Umbilical cord (tissue), 2 donors: ENCODE measurements around the gene ZNF385A. TPM values are rescaled to one million over a fixed set of nuclear protein-coding genes. Genes with fewer than 3 reads are reported as not detected.

Experiments used
- DNase-seq: peaks from one replicate; pipeline ENCODE4 v3.0.0-alpha.2; 2015; ENCODE audit warnings: low spot score
- total RNA-seq: library from RNA; depleted of rRNA; stranded (reverse); fragments of >200 nt; gene quantifications from one replicate; pipeline ENCODE4 v1.2.3, GENCODE V29; 2014; ENCODE audit warnings: low replicate concordance; ENCODE audit not compliant: insufficient read depth

ZNF385A gene
- total RNA-seq, 1 donor from 2014 or later: 14.9 TPM

DNA sequence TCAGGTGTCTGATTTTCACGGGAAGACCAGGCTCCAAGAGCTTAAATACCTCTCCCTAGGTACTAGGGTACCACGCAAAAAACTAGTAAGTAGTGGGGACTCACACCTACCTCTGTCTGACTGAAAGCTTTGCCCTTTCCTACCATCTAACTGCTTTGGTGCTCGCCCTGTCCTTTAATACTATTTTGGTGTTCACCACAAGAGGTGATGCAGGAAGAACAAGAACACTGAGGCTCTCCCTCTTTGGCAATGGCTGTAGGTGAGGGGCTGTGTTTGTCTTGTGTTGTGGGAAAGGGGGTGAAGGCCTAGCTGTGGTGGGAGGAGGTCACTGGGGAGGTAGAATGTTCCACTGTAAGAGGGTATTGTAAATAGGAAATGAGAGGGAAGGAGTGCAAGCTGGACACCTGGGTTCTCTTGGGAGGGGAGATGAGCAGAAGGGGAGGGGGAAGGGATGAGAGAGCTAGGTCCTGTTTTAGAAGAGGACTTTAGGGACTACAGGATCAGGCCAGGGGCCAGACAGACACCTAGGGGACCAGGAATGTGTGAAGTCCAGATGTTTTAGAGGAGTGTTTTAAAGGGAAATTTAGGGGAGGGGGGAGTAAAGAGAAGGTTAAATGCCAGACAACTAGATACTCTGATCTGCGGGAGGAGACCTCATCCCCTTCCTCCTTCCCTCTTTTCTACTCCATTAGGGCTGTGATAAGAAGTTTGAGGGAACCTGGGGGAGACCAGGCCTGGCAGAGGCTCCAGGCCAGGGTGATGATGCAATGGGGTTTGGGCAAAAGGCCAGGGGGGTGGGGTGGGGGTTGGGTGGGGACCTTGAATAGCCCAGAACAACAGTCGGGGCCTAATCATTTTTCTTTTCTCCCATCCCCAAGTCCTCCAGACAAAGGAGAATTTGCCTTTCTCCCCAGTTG is 32.4 kb upstream of the ZNF385A start:
- DNase-seq: no peak

DNA sequence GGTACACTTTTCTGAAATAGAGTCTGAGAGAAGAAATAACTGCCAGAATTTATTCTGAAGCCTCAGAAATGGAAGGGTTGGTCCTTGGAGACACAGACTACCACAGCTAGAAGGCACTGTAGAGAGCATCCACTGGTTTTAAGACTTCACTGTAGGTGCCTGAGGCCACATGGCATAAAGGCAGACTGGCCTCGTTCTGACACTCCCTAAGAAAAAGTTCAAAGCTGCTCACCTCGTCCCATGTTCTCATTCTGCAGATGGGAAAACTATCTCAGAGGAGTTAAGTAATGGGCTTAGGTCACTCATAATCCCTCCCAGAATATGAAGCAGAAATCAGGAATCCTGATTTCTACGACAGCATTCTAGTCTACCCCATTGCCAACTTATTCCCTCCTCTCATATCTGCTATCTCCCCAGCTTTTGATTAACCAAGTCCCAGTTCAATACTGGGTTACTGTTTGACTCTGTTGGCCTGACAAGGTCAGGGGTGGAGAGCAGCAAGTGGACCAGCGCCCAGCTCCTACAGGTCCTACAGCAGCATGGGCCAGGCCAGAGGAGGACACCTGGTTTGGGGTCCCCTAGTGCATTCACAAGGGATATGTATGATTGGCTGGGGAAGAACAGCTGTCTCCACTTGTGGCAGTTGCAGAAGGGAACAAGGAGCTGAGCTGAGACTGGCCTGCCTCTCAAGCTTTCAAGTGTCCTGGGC is 30.8 kb upstream of the ZNF385A start:
- DNase-seq: no peak

DNA sequence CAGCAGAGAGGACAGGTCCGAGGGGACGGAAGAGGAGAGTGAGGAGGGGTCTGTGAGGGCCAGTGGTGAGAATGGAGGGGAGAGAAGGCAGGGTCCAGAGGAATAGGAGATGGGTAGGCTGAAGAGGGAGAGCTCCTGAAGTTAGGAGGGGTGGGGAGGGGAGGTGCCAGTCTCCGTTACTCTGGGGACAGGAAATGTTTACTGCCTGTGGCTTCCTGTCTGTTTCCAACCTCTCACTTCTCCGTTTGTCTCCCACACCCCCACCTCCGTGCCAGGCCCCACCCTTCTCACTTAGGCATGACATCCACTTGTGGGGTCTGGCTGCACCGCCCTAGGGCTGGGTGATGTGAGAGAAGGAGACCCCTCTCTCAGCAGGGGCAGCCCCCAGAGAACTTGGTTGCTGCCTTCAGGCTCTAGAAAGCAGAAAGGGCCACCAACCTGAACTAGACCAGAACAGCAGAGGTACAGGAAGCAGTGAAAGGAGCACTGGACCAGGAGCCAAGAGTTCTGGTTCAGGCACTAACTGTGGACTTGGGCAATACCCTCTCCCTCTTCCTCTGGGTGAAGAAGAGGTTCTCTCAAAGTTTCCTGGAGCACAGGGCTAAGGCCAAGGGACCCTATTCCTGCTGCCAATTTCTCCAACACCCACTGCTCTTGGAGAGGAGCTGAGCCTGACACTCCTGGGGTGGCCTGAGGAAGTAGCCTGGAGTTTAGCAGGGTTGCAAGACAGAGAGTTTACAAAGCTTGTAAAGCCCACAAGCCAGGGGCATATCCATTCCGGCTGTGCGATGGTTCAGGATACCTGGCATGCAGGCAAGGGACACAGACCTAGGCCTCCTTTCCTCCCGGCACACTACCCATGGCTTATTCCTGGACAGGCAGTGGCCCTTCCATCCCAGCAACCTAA is 29.0 kb upstream of the ZNF385A start:
- no peak for DNase-seq

DNA sequence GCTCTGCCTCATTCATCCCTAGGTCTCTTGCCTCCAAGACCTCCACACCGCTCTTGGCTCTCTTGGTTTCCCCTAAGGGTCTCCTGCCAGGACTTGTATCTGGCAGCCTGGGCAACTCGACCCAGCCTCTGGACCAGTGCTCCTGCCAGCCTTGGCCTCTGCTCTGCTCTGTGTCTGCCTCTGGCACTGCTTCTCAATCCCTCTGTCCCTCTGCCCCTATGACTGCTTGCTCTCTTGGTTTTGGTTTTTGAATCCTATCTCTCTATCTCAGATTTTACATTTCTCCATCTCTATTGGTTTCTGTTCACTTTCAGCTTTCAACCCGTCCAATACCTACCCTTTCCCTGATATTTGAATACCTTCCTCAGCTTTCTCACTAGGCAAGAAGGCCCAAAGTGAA is 28.3 kb upstream of the ZNF385A start:
- no peak for DNase-seq

DNA sequence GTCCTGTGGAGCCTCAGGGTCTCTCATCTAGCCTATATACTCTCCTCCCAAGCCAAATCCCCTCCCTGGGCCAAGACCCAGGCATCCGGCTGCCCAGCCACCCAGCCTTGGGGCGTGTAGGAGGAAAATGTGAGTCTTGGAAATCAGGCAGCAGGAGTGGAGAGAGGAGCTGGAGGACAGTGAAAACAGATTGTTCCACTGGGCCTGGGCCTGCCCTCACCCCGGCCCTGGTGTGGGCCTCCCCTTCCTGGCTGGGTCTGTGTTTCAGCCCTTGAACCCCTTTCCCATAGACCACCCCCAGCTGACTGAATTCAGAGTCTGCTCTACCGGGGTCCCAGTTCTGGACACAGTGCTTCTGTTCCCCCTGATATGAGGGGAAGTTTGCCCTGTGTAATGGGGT is 27.8 kb upstream of the ZNF385A start:
- DNase-seq: no peak

DNA sequence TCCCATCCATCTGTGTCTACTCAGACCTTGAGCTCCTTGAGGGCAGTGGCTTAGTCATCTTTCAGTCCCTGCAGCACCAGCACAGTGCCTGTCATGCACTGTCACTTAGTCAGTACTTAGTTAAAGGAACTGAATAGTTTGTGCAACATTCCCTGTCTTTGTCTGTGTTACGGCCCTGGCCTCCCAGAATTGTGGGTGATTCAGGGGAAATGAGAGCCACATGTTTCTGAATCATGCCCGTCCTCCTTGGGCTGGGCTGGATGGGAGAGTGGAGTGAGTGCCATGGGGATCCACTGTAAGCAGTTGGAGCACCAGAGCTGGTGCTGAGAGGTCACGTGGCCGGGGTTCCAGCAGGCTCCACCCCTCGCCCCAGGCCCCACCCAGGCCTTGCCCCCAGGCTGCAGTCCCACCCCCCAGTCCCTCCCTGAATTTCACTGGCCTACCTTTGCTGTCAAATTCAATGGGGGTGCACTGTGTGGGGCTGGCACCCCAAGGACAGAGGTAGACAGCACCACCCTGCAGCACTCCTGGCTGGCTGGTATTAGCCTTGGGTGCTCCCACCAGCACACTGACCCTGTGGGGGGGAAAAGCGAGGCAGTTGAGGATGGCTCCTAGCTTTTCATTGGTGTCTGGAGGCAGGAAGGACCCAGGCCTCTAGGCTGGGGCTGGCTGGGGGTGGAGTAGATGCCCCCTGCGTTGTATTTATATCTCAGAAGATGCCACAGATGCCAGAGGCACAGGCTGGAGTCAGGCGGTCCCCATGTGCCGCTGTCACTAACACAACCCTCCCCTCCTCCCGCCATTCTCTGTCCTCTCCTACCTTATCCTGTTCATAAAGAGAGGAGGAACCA is 27.1 kb upstream of the ZNF385A start:
- DNase-seq: no peak

DNA sequence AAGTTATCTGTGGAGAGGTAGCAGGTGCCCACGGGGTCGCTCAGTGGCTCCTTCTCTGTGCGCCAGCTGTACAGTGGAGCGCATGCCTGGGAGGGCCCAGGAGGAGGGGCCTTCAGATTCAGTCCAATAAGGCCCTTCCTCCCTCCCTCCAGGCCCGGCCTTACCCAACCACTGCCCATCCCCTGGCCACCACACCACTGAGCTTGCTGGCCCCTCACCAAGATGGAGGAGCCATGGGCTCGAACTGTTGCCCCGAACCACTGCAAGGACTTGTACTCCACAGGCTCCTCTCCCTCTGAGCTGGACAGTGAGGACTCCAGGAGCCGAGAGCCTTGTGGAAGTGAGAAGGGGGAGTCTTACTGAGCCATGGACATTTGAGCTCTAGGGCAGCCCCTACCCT is 24.7 kb upstream of the ZNF385A start:
- DNase-seq: no peak

DNA sequence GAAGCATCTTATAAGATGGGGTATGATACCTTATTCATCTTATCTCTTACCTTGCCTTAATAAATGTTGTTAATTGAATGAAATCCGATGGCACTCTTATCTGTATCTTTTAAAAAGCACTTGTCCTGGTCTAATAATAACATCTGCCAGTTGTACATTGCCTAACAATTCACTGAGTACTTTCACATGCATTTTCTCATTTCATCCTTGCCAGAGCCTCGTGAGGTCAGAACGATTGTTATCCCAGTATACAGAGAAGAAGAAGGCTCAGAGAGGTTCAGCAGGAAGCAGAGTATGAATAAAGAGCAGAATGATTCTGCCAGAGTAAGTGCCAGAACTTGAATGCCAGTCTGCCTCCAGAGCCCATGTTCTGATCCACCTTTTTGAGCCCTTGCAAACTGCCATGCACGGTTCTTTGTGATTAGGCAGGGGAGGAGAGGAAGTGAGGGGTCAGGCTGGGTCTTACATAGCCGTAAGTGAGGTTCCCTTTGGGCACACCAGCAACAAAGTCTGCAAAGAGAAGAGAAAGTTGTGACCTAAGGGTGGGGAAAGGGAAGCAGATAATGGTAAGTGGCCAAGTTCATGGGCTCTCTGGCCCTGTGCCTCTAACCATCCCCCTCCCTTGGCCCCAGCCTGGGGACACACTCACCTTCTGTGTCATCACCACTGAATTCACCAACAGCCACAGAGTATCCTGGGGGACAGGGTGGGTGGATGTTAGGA is 22.8 kb upstream of the ZNF385A start:
- no peak for DNase-seq

DNA sequence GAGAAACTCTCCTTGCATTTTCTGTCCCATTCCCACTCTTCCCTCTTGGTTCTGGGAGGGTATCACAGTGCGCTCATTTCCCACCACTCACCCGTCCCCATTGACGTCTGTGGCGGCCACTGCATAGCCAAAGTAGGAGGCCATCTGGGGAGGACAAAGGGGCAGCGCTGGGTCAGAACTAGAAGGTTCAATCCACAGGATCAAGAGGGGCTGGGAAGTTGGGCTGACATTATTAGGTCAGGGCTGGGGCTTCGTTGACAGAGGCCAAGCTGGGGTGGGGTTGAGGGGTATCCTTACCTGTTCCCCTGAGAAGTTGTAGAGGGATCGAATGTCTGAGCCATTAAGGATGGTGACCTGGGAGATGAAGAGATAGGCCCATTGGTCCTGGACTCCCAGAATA is 21.0 kb upstream of the ZNF385A start:
- DNase-seq: no peak

DNA sequence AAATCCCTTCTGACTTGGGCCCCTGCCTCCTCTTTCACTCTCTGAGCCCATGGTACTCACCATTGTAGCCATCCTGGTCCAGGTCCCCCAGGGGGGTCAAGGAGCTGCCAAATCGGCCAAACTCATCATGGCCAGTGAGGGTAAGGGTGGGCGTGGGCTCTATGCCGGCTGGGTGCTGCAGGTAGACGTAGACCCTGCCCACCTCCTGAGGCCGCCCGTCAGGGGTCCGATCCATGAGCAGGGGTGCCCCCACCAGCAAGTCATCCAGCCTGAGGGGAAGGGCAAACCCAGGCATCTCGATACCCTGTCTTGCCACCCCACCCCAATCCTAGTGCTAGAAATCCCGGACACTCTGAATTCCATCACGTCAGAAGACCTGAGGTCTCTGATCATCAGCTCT is 20.6 kb upstream of the ZNF385A start:
- no peak for DNase-seq

DNA sequence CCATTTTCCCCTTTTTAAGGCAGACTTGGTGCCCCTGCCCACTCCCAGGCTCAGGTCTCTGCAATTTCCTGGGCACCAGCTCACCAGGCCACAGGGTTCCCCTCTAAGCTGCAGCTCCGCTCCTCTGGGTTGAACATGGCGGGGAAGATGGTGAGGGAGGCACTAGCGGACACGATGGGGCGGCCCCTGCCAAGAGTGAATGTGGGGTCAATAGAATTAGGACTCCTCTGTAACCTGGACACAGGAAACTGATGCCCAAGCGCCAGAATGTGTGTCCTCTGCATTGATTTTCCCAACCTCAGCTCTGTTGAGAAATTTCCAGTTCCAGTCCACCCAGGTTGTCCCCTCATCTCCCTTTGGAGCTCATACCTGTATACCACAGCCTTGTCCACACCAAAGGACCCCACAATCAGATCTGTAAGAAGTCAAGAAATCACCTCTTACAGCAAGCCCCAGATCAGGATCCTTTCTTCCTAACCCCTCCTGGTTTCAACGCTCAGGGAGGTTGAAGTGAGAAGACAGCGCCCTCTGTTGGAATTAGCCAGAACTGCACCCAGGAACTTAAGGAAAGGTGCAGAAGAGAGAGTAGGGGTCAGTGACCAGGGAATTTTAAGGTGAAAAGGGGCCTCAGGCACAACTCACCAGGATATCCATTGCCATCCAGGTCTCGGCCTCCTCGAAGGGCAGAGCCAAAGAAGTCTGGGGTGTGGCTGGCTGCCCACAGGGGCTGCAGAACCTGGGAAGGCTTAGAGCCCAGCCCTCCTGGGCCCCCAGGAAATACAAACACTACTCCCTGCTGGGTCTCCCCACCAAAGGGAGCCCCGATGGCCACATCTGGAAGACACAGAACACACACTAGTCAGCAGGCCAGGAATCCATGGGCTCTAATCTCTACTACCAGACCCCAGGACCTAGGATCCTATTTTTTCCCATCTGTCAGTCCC is 19.8 kb upstream of the ZNF385A start:
- DNase-seq: peak; percentile 54

DNA sequence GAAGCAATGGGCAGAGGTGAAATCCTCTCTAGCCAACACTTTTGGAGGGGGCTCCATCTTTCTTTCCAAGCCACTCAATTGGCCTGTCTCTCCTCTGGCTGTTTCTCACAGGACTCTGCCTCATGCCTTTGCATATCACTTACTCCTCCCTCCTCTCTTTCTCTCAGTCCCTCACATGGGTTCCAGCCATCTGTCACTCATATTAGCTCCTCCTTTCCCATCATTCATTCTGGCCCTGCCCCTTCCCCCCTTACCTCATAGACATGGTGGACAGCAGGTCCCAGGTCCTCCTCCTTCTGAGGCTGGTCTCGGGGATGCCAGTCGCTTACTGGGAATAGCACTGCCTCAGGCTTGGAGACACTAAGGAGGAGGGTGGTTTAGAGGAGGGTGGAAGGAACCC is 16.6 kb upstream of the ZNF385A start:
- no peak for DNase-seq

DNA sequence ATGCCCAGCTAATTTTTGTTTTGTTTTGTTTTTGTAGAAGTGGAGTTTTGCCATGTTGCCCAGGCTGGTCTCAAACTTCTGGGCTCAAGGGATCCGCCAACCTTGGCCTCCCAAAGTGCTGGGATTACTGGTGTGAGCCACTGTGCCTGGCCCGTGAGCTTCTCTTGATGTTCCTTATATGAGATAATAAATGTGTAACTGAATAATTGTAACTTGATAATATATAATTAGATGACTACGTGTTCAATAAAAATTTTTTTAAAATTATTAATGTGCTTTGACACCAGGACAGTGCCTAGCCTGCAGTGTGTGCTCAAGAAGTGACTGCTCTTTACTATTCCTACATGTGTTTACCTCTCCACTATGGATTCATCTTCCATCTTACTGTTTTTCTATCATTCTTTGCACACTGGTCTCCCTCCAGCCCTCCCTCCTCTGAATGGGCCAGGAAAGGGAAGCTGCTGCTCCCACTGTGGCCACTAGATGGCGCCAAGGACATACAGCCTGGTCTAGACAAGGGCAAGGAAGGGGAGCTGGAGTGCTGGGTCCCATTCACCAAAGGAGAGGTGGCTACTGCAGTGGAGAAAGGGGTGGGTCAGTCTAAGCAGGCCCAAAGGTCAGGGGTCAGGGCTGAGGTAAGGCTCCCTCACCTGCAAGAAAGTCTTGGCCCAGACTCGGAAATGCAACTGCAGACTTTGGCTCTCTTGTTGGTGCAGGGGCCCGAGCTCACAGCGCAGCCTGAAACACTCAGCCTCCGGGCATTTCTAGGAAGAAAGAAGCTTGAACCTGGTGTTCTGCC is 14.7 kb upstream of the ZNF385A start:
- peak; percentile 91 for DNase-seq

DNA sequence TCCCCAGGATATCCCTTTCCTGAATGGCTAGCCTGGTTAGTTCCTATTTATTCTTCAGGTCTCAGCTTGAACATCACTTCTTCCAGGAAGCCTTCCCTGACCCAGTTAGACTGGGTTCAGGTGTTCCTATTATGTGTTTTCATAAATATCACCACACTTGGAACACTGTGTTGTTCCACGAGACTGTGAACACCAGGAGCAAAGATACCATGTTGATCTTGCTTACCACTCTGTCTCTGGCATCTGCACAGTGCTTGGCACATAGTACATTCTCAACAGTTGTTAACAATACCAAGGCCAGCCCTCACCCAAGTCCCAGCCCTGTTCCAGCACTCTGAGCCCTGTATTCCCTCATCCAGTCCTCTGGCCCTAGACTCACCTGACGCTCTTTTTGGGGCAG is 13.7 kb upstream of the ZNF385A start:
- DNase-seq: no peak

DNA sequence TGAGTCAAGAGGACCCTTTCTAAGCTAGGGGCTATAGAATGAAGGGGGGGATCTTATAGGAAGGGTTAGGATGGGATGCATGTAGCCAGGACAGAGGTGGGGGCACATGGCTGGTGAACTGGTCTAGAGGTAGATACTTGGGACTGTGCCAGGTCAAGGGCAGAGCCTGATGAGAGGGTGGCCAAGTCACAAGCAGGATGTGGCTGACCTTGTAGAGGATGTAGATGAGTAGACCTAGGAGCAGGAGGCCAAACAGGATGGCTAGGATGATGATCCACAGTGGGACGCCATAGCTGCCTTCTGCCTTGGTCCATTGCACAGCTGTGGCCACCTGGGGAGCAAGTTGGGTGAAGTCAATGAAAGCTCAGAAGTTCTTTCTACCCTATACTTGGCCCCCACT is 12.6 kb upstream of the ZNF385A start:
- DNase-seq: no peak

DNA sequence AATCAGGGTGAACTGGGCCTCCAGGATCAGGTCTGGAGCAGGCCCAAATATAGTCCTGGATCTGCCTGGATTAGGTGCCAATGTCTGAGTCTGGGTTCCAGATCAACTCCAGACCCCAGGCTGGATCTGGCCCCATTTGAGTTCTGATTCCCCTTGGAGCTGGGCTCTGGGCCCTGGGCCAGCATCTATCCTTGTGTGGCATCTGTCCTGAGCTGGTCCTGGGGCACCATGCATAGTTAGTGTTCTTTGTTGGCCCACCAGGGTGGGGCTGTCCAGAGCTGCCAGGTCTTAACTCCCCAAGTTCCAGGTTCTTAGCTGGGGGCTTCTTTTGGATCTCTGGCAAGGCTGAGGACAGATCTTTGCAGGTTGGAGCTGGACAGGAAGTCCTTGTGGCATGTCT is 11.0 kb upstream of the ZNF385A start:
- DNase-seq: no peak

DNA sequence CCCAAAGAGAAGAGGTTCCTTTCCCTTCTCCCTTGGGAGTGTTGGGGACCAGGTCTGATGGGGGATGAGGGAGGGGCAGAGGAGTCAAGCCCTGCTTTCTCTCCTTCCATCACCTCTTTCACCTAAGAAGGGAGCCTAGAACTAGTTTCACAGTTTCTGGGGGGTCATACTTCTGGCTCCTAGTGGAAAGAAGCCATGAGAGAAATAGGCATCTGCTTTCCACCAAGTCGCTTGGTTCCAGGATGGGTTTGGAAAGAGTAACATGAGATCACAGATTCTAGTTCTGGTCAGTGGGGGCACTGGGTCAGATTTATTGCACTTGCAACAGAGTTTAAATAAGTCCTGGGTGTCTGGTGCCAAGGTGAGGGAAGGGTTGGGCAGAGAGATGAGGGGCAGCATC is 10.5 kb upstream of the ZNF385A start:
- no peak for DNase-seq

DNA sequence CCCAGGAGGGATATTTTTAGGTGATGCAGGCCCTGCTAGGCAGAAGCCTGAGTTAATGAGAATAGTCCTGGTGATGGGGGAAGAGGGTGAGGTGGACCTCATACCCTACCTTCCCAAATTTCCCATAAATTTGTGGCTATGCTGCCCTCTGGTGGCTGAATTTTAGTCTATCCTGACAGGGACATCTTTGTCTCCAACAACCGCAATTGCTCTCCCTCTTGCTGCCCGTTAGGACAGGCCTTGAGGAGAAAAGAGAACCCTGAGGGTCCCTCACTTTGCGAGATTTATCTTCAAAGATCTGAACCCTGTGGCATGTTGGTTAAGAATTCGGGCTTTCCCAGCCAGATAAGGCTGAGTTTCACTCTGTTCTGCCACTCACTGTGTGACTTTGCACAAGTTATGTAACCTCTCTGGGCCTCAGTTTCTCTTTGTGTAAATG is 9.8 kb upstream of the ZNF385A start:
- peak; percentile 67 for DNase-seq
